Tibial nerve (tissue), 4 donors: ENCODE measurements around the gene PRELP. TPM values are rescaled to one million over a fixed set of nuclear protein-coding genes. Genes with fewer than 3 reads are reported as not detected.

ENCODE experiments used
- DNase-seq, 2 donors: peaks; one replicate each; pipeline ENCODE4 v3.0.0-alpha.2; 2019; ENCODE audit warnings: low spot score in 2 of 2
- H3K27ac ChIP-seq, 4 donors: fragments of 200-600 bp; sonication (generic) in 3 of 4; one replicate each; pipeline ENCODE4 v1.5.1; 2017 to 2019; ENCODE audit warnings: mild to moderate bottlenecking in 1 of 4
- H3K27me3 ChIP-seq, 2 donors: fragments of 200-600 bp; sonication (generic) in 1 of 2; one replicate each; pipeline versions ENCODE4 v1.5.1 to v1.6.0; 2017 to 2019
- H3K36me3 ChIP-seq, 3 donors: fragments of 200-600 bp; sonication (generic); one replicate each; pipeline ENCODE4 v1.5.1; 2018 to 2019
- H3K4me1 ChIP-seq, 4 donors: fragments of 200-600 bp; sonication (generic) in 3 of 4; one replicate each; pipeline ENCODE4 v1.5.1; 2017 to 2019
- H3K4me3 ChIP-seq, 4 donors: fragments of 200-600 bp; sonication (generic) in 3 of 4; one replicate each; pipeline ENCODE4 v1.5.1; 2017 to 2019; ENCODE audit warnings: mild to moderate bottlenecking in 1 of 4, moderate library complexity in 1 of 4
- H3K9me3 ChIP-seq, 4 donors: fragments of 200-600 bp; sonication (generic) in 3 of 4; one replicate each; pipeline ENCODE4 v1.5.1; 2017 to 2019
- CTCF ChIP-seq, 5 experiments: fragments of 200-600 bp in 3 of 5; fragments of 450-650 bp in 2 of 5; sonication (generic) in 3 of 5; IDR thresholded peaks; one replicate each; pipeline ENCODE4 v1.5.1; 2016 to 2019; ENCODE audit warnings: antibody characterized with exemption in 5 of 5, mild to moderate bottlenecking in 3 of 5, moderate library complexity in 2 of 5
- EP300 ChIP-seq, 2 donors: sonication (generic); formaldehyde crosslinking; IDR thresholded peaks; one replicate each; pipeline ENCODE4 v1.6.1; 2017; ENCODE audit warnings: antibody characterized with exemption in 2 of 2, mild to moderate bottlenecking in 1 of 2
- POLR2A ChIP-seq, 2 donors: fragments of 450-650 bp; IDR thresholded peaks; one replicate each; pipeline ENCODE4 v1.6.1; 2017; ENCODE audit warnings: antibody characterized with exemption in 2 of 2, mild to moderate bottlenecking in 2 of 2, moderate library complexity in 2 of 2
- WGBS, 2 donors: methylation state at CpG; one replicate each; pipeline ENCODE4 v1.1.5; 2018; 5-methylcytosine and 5-hydroxymethylcytosine counted together
- total RNA-seq, 4 donors: library from RNA; depleted of rRNA; stranded (reverse); fragments of >200 nt; gene quantifications; one replicate each; pipeline ENCODE4 v1.1.0, GENCODE V29; 2016

PRELP gene
- total RNA-seq, 4 donors from 2014 or later, result 108 to 291 (median 153) TPM

- DNase-seq, result no peak
- Histone ChIP-seq H3K4me3 (no peak overlapping the region), H3K27ac (no peak overlapping the region), H3K27me3 (no peaks in the 10 kb centered on the region), H3K4me1 (peaks cover 0 to 26% (median under 1%) of the 10 kb centered on the region in 4 donors), H3K9me3 (no peaks in the 10 kb centered on the region), H3K36me3 (no peaks in the 10 kb centered on the region)
- TF ChIP-seq EP300 (IDR thresholded peaks at IDR 0.05) (no peak), POLR2A (IDR thresholded peaks at IDR 0.05) (no peak), CTCF (IDR thresholded peaks at IDR 0.05) (no peak)
- 93 to 96% methylated on average over 5 of the region's 5 CpGs for WGBS, 2 donors
Measured at GRCh38 chr1:203458078-203458477, 17.5 kb upstream of the PRELP start.

- 79 to 80% methylated on average over 8 of the region's 8 CpGs for WGBS, 2 donors
- peaks cover 0 to 39% (median 15%) of the 10 kb centered on the region in 4 donors for H3K4me1 ChIP-seq
- TF ChIP-seq POLR2A (IDR thresholded peaks at IDR 0.05), result no peak
- TF ChIP-seq EP300 (IDR thresholded peaks at IDR 0.05), result no peak
- TF ChIP-seq CTCF (IDR thresholded peaks at IDR 0.05), result no peak
Measured at GRCh38 chr1:203459671-203460201, 15.9 kb upstream of the PRELP start.

GRCh38 chr1:203461717-203462116 is 13.9 kb upstream of the PRELP start:
- 75 to 78% methylated on average over 5 of the region's 5 CpGs for WGBS, 2 donors
- Histone ChIP-seq H3K9me3 (no peaks in the 10 kb centered on the region), H3K4me3 (no peak overlapping the region), H3K27ac (no peak overlapping the region), H3K4me1 (peaks cover 3 to 44% (median 34%) of the 10 kb centered on the region in 4 donors), H3K27me3 (no peaks in the 10 kb centered on the region), H3K36me3 (no peaks in the 10 kb centered on the region)
- no peak for TF ChIP-seq EP300 (IDR thresholded peaks at IDR 0.05)
- no peak for DNase-seq

More at GRCh38 chr1:203459671-203460201, 15.9 kb upstream of the PRELP start:
- H3K9me3 ChIP-seq, result no peaks in the 10 kb centered on the region
- no peak overlapping the region for H3K4me3 ChIP-seq
- peak overlapping the region in 1 of 4 donors; percentile 43 for H3K27ac ChIP-seq
- DNase-seq, result no peak
- H3K27me3 ChIP-seq, result no peaks in the 10 kb centered on the region
- no peaks in the 10 kb centered on the region for H3K36me3 ChIP-seq

GRCh38 chr1:203462143-203462542 is 13.5 kb upstream of the PRELP start:
- 91 to 100% methylated on average over 1 of the region's 1 CpG for WGBS, 2 donors
- no peak for DNase-seq
- peak overlapping the region in 1 of 4 donors; percentile 96 for H3K27ac ChIP-seq
- H3K4me3 ChIP-seq, result no peak overlapping the region
- no peaks in the 10 kb centered on the region for H3K36me3 ChIP-seq
- TF ChIP-seq EP300 (IDR thresholded peaks at IDR 0.05) (no peak), CTCF (IDR thresholded peaks at IDR 0.05) (no peak), POLR2A (IDR thresholded peaks at IDR 0.05) (no peak)
- no peaks in the 10 kb centered on the region for H3K9me3 ChIP-seq
- H3K27me3 ChIP-seq, result no peaks in the 10 kb centered on the region
- peaks cover 5 to 49% (median 39%) of the 10 kb centered on the region in 4 donors for H3K4me1 ChIP-seq

GRCh38 chr1:203462878-203463277 is 12.7 kb upstream of the PRELP start:
- DNase-seq, result no peak
- Histone ChIP-seq H3K9me3 (no peaks in the 10 kb centered on the region), H3K4me1 (peaks cover 5 to 56% (median 43%) of the 10 kb centered on the region in 4 donors), H3K27me3 (no peaks in the 10 kb centered on the region), H3K36me3 (no peaks in the 10 kb centered on the region), H3K4me3 (no peak overlapping the region), H3K27ac (peak overlapping the region; percentile 84 to 97 (median 92))
- TF ChIP-seq CTCF (IDR thresholded peaks at IDR 0.05) (no peak), EP300 (IDR thresholded peaks at IDR 0.05) (no peak), POLR2A (IDR thresholded peaks at IDR 0.05) (no peak)
- WGBS, 2 donors, result 75 to 79% methylated on average over 6 of the region's 6 CpGs
